ENCODE data around the gene HTRA3. TPM values are rescaled to one million over a fixed set of nuclear protein-coding genes. Genes with fewer than 3 reads are reported as not detected.

The HTRA3 gene
- total RNA-seq, 1 experiment from 2014 or later, result 2.3 TPM

DNA sequence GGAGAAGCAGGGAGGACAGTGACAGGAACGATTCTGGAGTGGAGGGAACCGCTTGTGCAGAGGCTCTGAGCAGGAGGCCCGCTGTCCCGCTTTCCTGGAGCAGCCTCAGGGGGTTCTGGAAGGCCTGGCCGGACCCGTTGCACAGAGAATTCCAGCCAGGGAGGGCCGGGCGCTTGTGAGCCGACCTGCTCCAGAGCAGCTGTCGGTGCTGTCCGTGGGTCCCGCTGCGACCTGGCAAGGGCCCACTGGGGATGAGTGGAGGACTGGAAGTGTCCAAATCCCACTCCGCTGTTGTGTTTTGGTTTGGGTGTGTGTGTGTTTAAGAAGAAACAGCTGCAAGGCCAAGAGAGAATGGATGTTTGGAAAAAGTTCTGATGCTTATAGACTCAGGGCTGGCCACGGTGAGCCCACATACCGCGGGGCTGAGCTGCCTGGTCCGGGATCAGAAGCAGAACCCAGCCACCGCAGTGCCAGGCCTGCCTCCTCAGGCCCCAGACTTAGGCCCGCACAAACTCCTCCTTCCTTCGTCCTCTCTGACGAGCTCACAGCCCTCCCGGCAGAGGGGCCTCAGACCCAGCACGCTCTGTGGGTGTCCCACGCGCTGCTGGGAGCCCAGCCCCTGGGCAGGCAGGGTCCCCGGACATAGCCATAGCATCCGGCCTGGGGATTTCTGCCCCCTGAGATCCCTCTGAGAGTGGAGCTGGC lies 73.9 kb downstream of the HTRA3 start:
- Mint-ChIP-seq H3K4me1 (peaks cover 7% of the 10 kb centered on the region), H3K4me3 (no peak overlapping the region), H3K27ac (no peak overlapping the region), H3K36me3 (no peaks in the 10 kb centered on the region), H3K9me3 (no peaks in the 10 kb centered on the region), H3K27me3 (ENCODE audit: low read depth) (peaks cover 5% of the 10 kb centered on the region; the same call in 1 of the 2 replicates)
- TF ChIP-seq NR2C2 (CRISPR knock-in tag; IDR thresholded peaks at IDR 0.05), result no peak
- no peak for TF ChIP-seq ZNF219 (CRISPR knock-in tag; IDR thresholded peaks at IDR 0.05; ENCODE audit: borderline replicate concordance)
- TF ChIP-seq, protein P1, sequence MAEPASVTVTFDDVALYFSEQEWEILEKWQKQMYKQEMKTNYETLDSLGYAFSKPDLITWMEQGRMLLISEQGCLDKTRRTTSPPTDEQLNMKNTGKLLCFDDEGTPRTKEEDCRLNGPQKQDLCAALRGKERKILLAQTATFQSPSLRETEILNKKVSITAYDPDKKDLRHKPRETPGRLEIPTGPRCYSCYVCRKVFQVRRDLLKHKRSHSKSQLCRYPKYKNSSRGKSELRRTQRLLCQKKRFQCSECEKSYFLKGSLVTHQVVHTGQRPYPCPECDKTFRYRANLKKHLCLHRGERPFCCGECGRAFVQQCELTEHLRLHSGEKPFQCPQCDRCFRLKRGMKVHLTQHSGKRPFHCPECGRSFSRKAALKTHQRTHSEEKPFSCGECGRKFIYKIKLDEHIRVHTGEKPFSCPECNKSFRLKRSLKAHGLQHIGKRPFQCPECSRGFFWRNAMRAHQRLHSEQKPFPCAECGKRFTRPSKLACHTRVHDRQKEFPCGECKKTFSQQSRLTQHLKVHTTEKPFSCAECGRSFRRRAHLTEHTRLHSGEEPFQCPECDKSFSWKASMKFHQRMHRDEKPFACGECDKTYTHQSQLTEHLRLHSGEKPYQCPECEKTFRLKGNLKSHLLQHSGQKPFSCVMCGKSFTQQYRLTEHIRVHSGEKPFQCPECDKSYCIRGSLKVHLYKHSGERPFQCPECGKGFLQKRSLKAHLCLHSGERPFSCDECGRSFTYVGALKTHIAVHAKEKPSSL (CRISPR knock-in tag; conservative IDR thresholded peaks at IDR 0.05), result no peak
- no peak for TF ChIP-seq HMGA2 (CRISPR knock-in tag; IDR thresholded peaks at IDR 0.05)
- no peak for TF ChIP-seq IRF2 (CRISPR knock-in tag; IDR thresholded peaks at IDR 0.05; ENCODE audit: borderline replicate concordance, low read depth)
- TF ChIP-seq, protein P2, sequence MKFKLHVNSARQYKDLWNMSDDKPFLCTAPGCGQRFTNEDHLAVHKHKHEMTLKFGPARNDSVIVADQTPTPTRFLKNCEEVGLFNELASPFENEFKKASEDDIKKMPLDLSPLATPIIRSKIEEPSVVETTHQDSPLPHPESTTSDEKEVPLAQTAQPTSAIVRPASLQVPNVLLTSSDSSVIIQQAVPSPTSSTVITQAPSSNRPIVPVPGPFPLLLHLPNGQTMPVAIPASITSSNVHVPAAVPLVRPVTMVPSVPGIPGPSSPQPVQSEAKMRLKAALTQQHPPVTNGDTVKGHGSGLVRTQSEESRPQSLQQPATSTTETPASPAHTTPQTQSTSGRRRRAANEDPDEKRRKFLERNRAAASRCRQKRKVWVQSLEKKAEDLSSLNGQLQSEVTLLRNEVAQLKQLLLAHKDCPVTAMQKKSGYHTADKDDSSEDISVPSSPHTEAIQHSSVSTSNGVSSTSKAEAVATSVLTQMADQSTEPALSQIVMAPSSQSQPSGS (CRISPR knock-in tag; IDR thresholded peaks at IDR 0.05; ENCODE audit: borderline replicate concordance, low read depth), result no peak
- no peak for TF ChIP-seq TEAD1 (CRISPR knock-in tag; IDR thresholded peaks at IDR 0.05)
- no peak for TF ChIP-seq NFE2L1 (CRISPR knock-in tag; IDR thresholded peaks at IDR 0.05)
- no peak; the same call in 1 of the 2 replicates for ATAC-seq
- ChIA-PET CTCF (interaction anchor here (0.6 to 5.4 kb wide), 19 partner anchors 9 to 167 kb away, joined by 3 to 39 read pairs (median 4); no protein-coding TSS in a partner anchor), POLR2A (no interaction called here)
- DNase-seq (ENCODE audit: low spot score), result no peak

- Mint-ChIP-seq H3K4me3 (no peak overlapping the region), H3K27me3 (ENCODE audit: low read depth) (peaks cover 5% of the 10 kb centered on the region; the same call in 1 of the 2 replicates), H3K4me1 (peaks cover 7% of the 10 kb centered on the region), H3K27ac (no peak overlapping the region), H3K9me3 (no peaks in the 10 kb centered on the region), H3K36me3 (no peaks in the 10 kb centered on the region)
- TF ChIP-seq CREB1 (CRISPR knock-in tag; IDR thresholded peaks at IDR 0.05) (no peak), FOXJ3 (CRISPR knock-in tag; IDR thresholded peaks at IDR 0.05; ENCODE audit: borderline replicate concordance) (no peak), TP53 (CRISPR knock-in tag; IDR thresholded peaks at IDR 0.05) (no peak), NR3C1 (CRISPR knock-in tag; conservative IDR thresholded peaks at IDR 0.05; ENCODE audit: low read depth) (no peak)
- CTCF ChIA-PET, result interaction anchor here (1.0 to 5.4 kb wide), 9 partner anchors 24 to 167 kb away, joined by 3 to 39 read pairs (median 4); no protein-coding TSS in a partner anchor
- DNase-seq (ENCODE audit: low spot score), result no peak
- ATAC-seq, result no peak
- POLR2A ChIA-PET, result no interaction called here
These were observed 74.4 kb downstream of the HTRA3 start for GRCh38 chr4:8343967-8344331.

DNA sequence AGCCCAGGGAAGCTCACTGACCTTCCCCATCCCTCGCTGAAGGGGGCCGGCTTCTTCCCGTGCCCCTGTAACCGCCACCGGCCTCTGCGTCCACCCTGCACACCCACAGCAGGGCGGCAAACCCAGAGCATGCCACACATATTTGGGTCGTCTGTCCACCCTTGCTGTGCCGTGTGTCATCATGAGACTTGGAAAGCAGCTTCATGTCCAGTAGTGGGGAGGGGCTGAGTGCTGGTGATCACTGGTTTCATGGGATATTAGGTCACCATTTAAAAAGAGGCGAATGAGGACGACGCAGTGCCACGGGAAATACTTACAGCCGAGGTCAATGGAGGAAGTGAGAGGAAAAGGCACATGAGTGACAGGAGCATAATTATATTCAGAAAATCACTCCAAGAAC lies 74.8 kb downstream of the HTRA3 start:
- no peak overlapping the region for H3K4me3 Mint-ChIP-seq
- DNase-seq (ENCODE audit: low spot score) (no peak), ATAC-seq (no peak)
- H3K27me3 Mint-ChIP-seq (ENCODE audit: low read depth), result peaks cover 5% of the 10 kb centered on the region; the same call in 1 of the 2 replicates
- peaks cover 7% of the 10 kb centered on the region for H3K4me1 Mint-ChIP-seq
- no peaks in the 10 kb centered on the region for H3K9me3 Mint-ChIP-seq
- POLR2A ChIA-PET, result no interaction called here
- no peaks in the 10 kb centered on the region for H3K36me3 Mint-ChIP-seq
- H3K27ac Mint-ChIP-seq, result no peak overlapping the region
- CTCF ChIA-PET, result interaction anchor here (1.0 to 5.4 kb wide), 5 partner anchors 24 to 77 kb away, joined by 3 to 39 read pairs (median 7); no protein-coding TSS in a partner anchor
- no peak for TF ChIP-seq GABPB1 (CRISPR knock-in tag; IDR thresholded peaks at IDR 0.05)
- no peak for TF ChIP-seq MLX (CRISPR knock-in tag; IDR thresholded peaks at IDR 0.05)
- TF ChIP-seq NR1H2 (CRISPR knock-in tag; IDR thresholded peaks at IDR 0.05), result no peak
- no peak for TF ChIP-seq HMGA2 (CRISPR knock-in tag; IDR thresholded peaks at IDR 0.05)
- TF ChIP-seq HMGXB4 (CRISPR knock-in tag; IDR thresholded peaks at IDR 0.05), result no peak
- no peak for TF ChIP-seq RELA (CRISPR knock-in tag; IDR thresholded peaks at IDR 0.05; ENCODE audit: borderline replicate concordance)
- no peak for TF ChIP-seq FOXK1 (CRISPR knock-in tag; IDR thresholded peaks at IDR 0.05)
- no peak for TF ChIP-seq ZSCAN18 (CRISPR knock-in tag; IDR thresholded peaks at IDR 0.05)
- no peak for TF ChIP-seq MAX (CRISPR knock-in tag; IDR thresholded peaks at IDR 0.05)
- TF ChIP-seq, protein P3, sequence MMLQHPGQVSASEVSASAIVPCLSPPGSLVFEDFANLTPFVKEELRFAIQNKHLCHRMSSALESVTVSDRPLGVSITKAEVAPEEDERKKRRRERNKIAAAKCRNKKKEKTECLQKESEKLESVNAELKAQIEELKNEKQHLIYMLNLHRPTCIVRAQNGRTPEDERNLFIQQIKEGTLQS (CRISPR knock-in tag; conservative IDR thresholded peaks at IDR 0.05), result no peak
- TF ChIP-seq TCF7 (CRISPR knock-in tag; IDR thresholded peaks at IDR 0.05; ENCODE audit: low read depth), result no peak
- no peak for TF ChIP-seq ZNF263 (CRISPR knock-in tag; IDR thresholded peaks at IDR 0.05; ENCODE audit: low read depth)
